HG03097 (cell line): ENCODE measurements around the gene GSE1.

Experiments used
- ATAC-seq: cut with Tn5 transposase; IDR thresholded peaks from one replicate; pipeline ENCODE4 v1.9.1; 2021; ENCODE audit not compliant: unreplicated experiment, low FRiP score

The GSE1 gene

DNA sequence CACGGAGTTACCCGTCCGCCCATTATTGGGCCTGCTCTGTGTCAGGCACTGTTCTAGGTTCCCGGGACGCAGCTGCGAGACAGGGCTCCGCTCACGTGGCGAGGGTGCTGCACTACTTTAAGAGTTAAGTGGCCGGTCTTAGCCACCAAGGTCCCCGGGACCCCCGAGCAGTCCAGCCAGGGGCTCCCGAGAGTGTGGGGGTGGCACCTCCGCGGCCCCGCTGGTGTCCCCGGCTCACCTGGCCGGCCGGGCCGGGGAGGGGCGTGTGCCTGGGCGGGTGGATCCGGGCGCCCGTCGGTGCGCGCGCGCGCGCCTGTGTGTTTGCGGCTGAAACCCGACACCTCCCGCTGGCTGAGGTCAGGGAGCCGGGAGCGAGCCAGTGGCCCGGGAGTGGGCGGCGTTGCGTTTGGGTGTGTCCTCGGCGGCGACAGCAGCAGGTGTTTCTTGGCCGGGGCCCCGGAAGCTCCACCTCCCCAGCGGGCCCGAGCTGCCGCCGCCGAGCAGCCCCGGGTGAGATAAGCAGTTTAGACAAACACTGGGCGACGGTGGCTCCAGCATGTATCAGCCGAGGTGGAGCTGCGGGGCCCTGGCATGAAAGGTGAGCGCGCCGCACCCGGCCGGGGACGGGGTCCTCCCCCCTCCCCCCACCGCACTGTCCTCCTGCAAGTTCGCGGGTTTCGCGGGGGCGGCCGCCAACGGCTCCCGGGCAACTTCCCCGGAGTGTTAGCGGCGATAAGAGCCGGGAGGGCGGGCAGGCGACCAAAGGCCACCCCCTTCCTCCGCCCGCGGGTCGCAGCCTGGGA, at the start of gene GSE1:
GSE1 (plus strand) TSS at position 522 of the 803 bp plus-strand sequence; CDS start at position 592, 70 bp downstream.
- peak; percentile 31 for ATAC-seq

DNA sequence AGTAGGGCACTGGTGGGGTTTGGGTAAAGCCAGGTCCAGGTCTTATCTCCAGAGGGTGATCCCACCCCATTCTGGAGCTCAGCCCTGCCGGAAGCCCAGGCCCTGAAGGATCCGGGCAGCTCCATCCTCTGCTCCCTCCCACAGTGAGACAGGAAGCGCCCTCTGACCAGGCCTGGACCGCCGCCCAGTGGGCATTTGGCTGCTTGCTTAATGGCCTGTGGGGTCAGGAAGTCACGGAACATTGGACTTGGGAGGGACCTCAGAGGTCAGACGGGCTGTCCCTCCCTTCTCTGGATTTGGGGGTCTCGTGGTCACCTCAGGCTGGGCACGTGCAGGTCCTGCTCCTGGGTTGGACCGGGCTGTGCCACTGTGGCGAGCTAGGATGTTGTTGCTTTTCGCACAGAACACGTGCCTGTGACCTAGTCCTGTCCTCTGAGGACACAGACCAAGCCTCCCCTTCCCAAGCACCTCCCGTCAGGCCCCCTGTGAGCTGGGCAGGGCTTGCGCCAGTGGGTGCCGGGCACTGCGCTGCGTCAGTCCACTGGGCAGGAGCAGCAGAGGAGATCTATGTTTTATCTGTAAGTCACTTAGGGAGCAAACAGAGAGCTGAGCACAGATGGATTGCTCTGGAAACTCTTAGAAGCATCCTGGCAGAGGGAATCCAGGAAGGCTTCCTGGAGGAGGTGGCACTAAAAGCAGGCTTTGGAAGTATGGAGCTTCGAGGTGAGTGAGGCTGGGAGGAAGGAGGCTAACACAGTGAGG, 49.4 kb upstream of the GSE1 start:
- no peak for ATAC-seq

DNA sequence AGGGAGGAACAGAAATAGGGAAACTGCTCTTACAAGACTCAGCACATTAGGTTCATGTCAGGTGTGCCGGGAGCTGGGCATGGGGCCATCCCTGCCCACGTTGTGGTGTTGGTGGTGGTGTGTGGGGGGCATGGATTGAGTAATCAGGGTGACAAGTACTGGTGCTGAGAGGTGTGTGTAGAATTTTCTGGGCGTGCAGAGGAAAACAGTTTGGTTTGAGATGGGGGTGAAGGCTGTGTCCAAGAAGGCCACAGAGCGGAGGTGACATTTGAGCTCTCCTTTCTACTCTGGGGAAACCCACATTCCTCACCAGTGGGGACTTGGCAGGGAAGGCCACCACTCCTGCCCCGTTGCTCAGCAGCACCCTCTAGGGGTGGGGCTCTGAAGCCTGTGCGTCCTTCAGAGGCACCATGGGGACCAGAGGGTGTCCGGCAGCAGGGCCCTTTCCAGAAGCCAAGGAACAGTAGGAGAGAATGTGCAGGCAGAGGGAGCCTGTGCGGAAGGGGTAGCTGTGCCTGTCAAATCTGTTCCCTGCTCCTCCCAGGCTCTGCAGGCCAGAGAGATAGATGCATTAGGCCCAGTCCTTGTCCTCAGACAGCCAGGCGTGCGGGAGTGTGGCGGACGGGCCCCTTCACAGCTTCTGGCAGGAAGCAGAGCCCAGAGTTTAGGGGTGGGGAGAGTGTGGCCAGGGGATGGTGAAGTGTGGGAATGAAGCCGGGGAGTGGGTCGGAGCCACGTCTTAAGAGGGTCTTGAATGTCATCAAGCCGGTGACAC, 48.7 kb upstream of the GSE1 start:
- ATAC-seq, result no peak

DNA sequence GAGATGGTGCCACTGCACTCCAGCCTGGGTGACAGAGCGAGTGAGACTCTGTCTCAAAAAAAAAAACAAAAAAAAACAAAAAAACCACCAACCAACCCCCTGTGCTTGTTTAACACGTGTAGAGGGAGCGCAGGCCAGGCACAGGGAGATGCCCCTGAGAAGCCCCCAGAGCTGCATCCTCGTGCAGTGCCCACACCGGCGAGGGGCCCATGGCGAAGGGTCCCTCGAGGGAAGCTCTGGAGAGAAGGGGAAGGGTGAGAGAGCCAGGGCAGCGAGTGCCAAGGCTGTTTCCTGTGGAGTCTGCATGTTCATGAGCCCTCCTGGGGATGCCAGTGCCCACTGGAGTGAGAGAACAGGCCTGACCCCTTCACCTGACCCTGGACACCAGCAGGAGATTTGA, 47.8 kb upstream of the GSE1 start:
- no peak for ATAC-seq

- no peak for ATAC-seq
Observed at GRCh38 chr16:85565801-85566526, 47.2 kb upstream of the GSE1 start.

DNA sequence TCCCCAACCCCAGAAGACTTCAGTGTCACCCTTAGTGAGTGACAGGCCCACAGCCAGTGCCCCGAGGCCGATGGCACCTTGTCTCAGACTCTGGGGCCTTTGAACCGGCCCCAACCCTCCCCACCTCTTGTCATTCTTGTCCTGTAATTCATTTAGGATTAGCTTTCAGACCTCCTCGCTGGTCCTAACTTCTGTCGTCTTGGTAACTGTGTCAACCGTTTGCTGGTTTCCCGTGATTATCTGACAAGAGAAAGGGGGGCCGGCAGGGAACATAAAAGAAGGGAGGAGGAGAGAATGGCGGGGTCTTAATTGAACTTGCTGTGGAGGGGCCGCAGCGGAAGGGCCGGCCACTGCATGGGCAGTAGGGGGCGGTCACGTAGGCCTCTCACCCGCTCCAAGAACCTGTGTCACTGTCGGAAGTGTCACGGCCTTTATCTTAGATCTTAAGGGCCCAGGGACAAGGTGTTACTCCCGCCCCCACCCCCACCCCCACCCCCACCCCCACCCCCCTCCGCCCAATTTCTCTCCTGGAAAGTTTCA, 46.5 kb upstream of the GSE1 start:
- no peak for ATAC-seq

DNA sequence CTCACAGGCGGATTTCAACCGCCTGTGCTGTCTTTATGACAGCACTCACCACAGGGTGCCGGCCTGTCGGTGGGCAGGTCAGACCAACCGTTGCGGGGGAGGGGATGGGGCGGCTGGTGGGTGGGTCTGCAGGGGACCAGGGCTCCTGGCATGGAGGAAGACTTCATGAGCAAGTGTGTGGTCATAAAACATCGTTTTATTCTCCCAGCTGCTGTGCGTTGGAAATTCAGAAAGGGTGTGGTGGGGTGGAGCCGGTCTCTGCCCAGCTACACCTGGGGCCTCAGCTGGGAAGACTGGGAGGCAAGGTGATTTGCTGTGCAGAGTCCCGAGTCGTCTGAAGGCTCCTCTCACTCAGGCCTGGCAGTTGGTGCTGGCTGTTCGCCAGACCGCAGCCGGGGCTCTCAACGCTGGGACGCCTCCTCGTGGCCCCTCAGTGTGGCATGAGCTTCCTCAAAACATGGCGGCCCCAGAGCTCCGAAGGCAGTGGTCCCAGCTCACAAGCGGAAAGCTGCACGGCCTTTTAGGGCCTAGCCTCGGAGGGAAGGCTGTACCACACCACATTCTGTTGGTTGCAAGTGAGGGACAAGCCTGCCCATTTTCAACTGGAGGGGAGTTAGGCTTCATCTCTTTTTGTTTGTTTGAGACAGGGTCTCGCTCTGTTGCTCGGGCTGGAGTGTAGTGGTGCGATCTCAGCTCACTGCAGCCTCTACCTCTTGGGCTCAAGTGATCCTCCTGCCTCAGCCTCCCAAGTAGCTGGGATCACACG, 45.8 kb upstream of the GSE1 start:
- ATAC-seq, result no peak

DNA sequence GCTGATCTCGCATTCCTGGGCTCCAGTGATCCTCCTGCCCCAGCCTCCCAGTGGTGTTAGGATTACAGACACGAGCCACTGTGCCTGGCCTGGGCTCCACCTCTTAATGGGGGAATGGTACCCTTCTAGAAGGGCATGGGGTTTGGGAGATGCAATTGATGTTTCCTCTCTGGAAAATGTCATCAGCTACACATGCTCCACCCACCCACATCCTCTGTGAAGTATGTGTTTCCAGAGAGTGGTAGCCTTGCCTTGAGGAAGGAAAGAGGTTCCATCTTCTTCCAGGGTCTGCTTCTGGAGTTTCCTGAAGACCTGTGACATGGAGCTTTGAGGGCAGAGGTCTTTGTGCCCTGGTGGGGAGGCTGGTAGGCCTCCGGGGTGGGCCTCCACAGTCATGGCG, 45.2 kb upstream of the GSE1 start:
- no peak for ATAC-seq

GRCh38 chr16:85568519-85568918, 44.6 kb upstream of the GSE1 start:
- ATAC-seq, result no peak

DNA sequence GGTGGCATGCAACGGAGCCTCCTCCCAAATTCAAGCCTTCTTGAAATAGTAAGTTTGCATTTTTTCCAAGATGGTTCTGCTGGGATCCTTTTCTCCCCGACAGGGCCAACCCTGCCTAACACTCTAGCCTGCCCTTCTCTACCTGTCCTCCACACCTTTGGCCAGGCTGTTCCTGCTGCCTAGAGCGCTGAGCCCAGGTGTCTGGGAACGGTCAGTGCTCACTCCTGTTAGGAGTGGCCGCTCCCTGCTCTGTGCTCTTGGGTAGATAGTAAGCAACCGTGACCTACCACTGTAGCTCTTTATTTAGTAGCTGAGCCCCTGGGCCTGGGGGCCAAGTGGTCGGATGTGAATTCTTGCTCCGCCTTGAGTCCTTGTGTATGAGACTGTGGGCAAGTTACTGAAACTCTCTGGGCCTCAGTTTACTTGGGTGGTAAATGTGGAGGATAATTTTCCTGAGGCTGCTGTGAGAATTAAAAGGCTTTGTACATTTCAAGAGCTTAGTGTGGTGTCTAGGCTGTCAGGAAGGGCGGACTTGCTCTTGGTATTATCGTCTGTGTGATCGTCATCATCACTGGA, 44.0 kb upstream of the GSE1 start:
- no peak for ATAC-seq

DNA sequence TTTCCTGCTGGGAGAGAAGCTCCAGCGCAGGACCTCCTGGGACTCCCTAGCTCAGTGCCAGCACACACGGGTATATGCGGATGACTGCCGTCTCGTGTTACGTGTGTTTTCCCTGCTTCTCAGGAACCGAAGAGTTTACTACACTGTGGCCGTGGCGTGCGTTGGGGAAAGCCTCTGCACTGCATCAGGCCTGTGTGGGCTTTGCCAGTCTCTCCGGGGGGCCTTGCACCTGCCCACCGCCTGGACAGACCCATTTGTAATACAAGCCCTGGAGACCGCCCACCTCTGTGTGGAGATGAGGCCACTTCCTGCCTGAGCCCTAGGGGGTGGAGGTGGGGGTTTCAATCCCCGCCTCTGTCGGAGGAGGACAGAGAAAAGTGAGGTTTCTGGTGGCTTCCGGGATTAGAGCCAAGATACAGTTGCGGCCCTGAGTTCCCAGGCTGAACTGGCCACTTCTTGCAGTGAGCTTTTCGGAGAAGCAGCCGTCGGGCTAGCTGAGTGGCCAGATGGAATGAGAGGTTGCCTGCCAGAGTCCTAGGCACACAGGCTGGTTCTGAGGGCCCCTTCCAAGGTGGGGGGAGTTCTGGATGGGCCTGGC, 43.4 kb upstream of the GSE1 start:
- peak; percentile 52 for ATAC-seq

GRCh38 chr16:85570213-85570734, 42.8 kb upstream of the GSE1 start:
- ATAC-seq, result peak; percentile 26

- peak; percentile 38 for ATAC-seq
Observed at GRCh38 chr16:85570735-85571562, 42.2 kb upstream of the GSE1 start.

- no peak for ATAC-seq
Observed at GRCh38 chr16:85571563-85571812, 41.6 kb upstream of the GSE1 start.

DNA sequence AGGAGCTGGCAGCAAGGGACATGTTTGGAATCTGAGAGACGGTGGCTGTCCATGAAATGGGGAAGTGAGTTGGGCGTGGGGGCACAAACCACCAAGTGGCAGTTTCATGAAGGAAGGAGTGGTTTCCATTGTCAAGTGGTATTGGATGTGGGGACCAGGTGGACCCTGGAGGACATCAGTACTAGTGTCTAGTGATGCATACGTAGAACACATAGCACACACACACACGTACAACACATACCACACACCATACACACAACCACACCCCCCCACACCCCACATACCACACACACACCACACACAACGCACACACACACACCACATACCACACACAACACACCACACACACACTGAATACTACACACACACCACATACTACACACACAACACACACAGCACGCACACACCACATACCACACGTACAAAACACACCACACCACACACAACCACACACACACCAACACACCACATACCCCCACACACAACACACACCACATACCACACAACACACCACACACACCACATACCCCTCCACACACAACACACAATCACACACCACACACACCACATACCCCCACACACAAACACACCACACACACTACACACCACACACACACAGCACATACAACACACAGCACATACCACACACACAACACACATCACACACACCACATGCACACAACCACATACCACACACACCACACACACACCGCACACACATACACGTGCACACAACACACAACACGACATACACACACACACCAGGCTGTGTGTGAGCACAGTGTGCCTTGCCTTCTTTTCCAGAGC, 41.1 kb upstream of the GSE1 start:
- no peak for ATAC-seq

DNA sequence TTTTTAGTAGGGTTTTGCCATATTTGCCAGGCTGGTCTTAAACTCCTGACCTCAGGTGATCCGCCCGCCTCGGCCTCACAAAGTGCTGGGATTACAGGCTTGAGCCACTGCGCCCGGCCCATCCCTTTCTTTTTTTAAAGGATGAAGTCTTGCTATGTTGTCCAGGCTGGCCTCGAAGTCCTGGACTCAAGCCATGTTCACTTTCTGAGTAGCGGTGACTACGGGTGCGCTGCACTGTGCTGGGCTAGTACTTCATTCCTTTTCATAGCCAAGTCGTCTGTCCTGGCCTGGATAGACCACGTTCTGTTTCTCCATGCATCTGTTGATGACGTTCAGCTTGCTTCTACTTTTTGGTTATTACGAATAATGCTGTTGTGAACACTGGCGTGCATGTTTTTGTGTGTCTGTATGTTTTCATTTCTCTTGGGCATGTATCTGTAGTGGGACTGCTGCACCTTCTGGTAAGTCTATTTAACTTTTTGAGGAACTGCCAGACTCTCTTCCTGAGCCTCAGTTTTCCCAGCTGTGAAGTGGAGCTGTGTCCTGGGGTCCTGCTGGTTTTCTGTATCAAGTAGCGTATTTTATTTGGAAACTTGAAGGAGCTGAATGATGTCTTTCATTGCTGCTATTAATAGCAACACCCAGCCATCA, 40.0 kb upstream of the GSE1 start:
- no peak for ATAC-seq
